Stimulated activated CD4-positive, alpha-beta T cell treated with anti-CD3 and anti-CD28 coated beads, Interleukin-4, amount 100 ng/mL, for 48 hours (primary cell): Measurements from ENCODE around the gene ERBB4.
A peak's percentile ranks its signal among the peaks of the same experiment; 100 is the strongest.
"Not testable (repeated sequence)": the region's sequence is repeated elsewhere in the genome, so short reads cannot be mapped to it uniquely, and the experiment has no call there.

Experiments
- DNase-seq, 2 donors: peaks; one replicate each; pipeline ENCODE4 v3.0.0-alpha.2; 2020; ENCODE audit warnings: low read depth in 2 of 2

Gene ERBB4

GRCh38 chr2:211611621-211612020 lies 927.0 kb downstream of the ERBB4 start:
- DNase-seq = no peak

GRCh38 chr2:211611061-211611518 lies 927.5 kb downstream of the ERBB4 start:
- peak in 1 of 2 donors; percentile 2 for DNase-seq

GRCh38 chr2:211609127-211609526 lies 929.5 kb downstream of the ERBB4 start:
- DNase-seq = no peak

GRCh38 chr2:211599146-211599545 lies 939.5 kb downstream of the ERBB4 start:
- no peak for DNase-seq

GRCh38 chr2:211598238-211598637 lies 940.4 kb downstream of the ERBB4 start:
- no peak for DNase-seq

GRCh38 chr2:211592006-211592405 lies 946.6 kb downstream of the ERBB4 start:
- DNase-seq = not testable (repeated sequence)

- no peak for DNase-seq
These were observed 947.2 kb downstream of the ERBB4 start for GRCh38 chr2:211591426-211591825.

GRCh38 chr2:211568439-211568838 lies 970.2 kb downstream of the ERBB4 start:
- DNase-seq = no peak

GRCh38 chr2:211564441-211564840 lies 974.2 kb downstream of the ERBB4 start:
- no peak for DNase-seq

GRCh38 chr2:211545582-211545981 lies 993.0 kb downstream of the ERBB4 start:
- DNase-seq = no peak

- DNase-seq = no peak
These were observed 1004.0 kb downstream of the ERBB4 start for GRCh38 chr2:211534632-211535031.

GRCh38 chr2:211524248-211524647 lies 1014.4 kb downstream of the ERBB4 start:
- DNase-seq = not testable (repeated sequence)

GRCh38 chr2:211516537-211516936 lies 1022.1 kb downstream of the ERBB4 start:
- no peak for DNase-seq

- no peak for DNase-seq
These were observed 1024.6 kb downstream of the ERBB4 start for GRCh38 chr2:211514049-211514448.

- DNase-seq = no peak
These were observed 1025.2 kb downstream of the ERBB4 start for GRCh38 chr2:211513446-211513845.

GRCh38 chr2:211512806-211513205 lies 1025.8 kb downstream of the ERBB4 start:
- DNase-seq = no peak

GRCh38 chr2:211503856-211504255 lies 1034.7 kb downstream of the ERBB4 start:
- DNase-seq = no peak

GRCh38 chr2:211503198-211503597 lies 1035.4 kb downstream of the ERBB4 start:
- DNase-seq = no peak

GRCh38 chr2:211498551-211499205 lies 1039.9 kb downstream of the ERBB4 start:
- no peak for DNase-seq

GRCh38 chr2:211495339-211495738 lies 1043.3 kb downstream of the ERBB4 start:
- DNase-seq = no peak

- no peak for DNase-seq
These were observed 1044.1 kb downstream of the ERBB4 start for GRCh38 chr2:211494536-211494935.

GRCh38 chr2:211494085-211494484 lies 1044.5 kb downstream of the ERBB4 start:
- no peak for DNase-seq

GRCh38 chr2:211487733-211488132 lies 1050.9 kb downstream of the ERBB4 start:
- DNase-seq = no peak

GRCh38 chr2:211479536-211480150 lies 1059.0 kb downstream of the ERBB4 start:
- DNase-seq = no peak
